A549 treated with AZD9567 at 1 μM for 4 hours (cell line): ENCODE results near the gene SCN10A. TPM values are rescaled to one million over a fixed set of nuclear protein-coding genes. Genes with fewer than 3 reads are reported as not detected.

ENCODE experiments used
- total RNA-seq: library from RNA; stranded (reverse); fragments of 200-300 nt; extraction: Qiagen RNA extraction; gene quantifications from 5 replicates; pipeline ENCODE4 v1.2.3, GENCODE V29; 2022; ENCODE audit not compliant: insufficient read depth

Gene SCN10A
- total RNA-seq: 0.01 TPM in 1 of 5 replicates, not detected in the others

GRCh38 chr3:38816026-38816425, at the start of gene SCN10A:
Gene SCN10A, minus strand, starts transcription at chr3:38816217. Its CDS starts 22,207 bp downstream, at chr3:38794010.

DNA sequence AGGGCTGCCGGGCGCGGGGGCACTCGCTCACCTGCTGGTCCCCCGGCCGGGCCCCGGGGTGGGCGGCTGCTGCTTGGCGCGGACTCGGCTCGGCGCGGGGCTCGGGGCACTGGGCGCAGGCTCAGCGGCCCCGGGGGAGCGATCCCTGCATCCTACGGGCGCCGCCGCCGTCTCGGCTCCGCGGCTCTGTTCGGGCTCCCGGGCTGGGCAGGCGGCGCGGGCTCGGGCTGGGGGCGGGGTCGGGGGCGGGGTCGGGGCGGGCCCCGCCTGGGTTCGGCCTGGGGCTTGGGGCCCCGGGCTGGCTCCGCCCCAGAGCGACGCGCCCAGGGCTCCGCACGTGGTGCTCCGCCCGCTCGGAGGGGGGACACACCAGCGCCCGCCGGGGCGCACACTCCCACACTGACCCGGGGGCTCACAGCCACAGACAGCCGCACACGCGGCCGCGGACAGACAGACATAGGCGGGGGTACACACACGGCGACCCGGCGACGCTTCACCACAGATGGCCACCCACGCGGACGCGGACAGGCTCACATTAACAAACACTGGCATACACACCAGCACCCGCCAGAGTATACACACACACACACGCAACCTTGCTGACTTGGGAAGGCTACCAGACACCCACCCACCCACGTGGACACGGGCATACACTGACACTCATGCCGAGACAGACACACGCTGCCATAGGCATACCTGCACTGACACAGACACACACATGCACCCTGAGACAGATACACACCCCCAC, 166.3 kb downstream of the SCN10A start, which contains the start of gene SCN5A:
Gene SCN5A, minus strand, starts transcription at position 188 of the 748 bp plus-strand sequence. CDS start 16,380 bp downstream, outside the sequence.

Other genes starting within 250 kb of the SCN10A start
- 0.50 to 1.5 TPM (median 0.92 TPM) in 4 of 5 replicates, not detected in the other for gene SCN5A, start 166.5 kb downstream of the SCN10A start, total RNA-seq
- gene SCN11A, start 235.7 kb upstream of the SCN10A start, total RNA-seq: not detected in 5 replicates
- gene WDR48, start 235.8 kb upstream of the SCN10A start, total RNA-seq: 17.0 to 20.9 TPM (median 20.4 TPM) in 5 replicates